HepG2 (cell line): ENCODE results near the gene P2RY8. TPM values are rescaled to one million over a fixed set of nuclear protein-coding genes. Genes with fewer than 3 reads are reported as not detected.

Experiments
- ATAC-seq: fragments of 200-7000 bp; cut with Tn5 transposase; 3 replicates; pipeline ENCODE4 v1.9.1; 2020; ENCODE audit warnings: mild to moderate bottlenecking, moderate library complexity
- BruUV-seq: library from RNA; stranded (reverse); fragments of 400-500 nt; replicated peaks from 2 replicates; lab custom pipeline; 2021; lab: Mats Ljungman, UMichigan
- CTCF ChIA-PET: fragments of 300-600 bp; formaldehyde crosslinking; extraction: SDS; loops from one replicate; lab custom pipeline; 2021; ENCODE audit warnings: low total read pairs, inconsistent platforms, low intra/inter-chr PET ratio; lab: Yijun Ruan, JAX
- POLR2A ChIA-PET: fragments of 350-600 bp; sonication (Branson Sonifier 250); formaldehyde crosslinking; loops from one replicate; lab custom pipeline; 2020; ENCODE audit warnings: antibody characterized with exemption, inconsistent platforms; lab: Yijun Ruan, JAX
- DNase-seq: peaks from one replicate; pipeline ENCODE4 v3.0.0-alpha.2; 2015; ENCODE audit warnings: low spot score
- FAIRE-seq: peaks from 3 replicates; lab custom pipeline; 2011; peaks lifted over from hg19 to GRCh38; lab: Jason Lieb, UNC
- H2AFZ ChIP-seq: one replicate; pipeline ENCODE4 v1.6.1; 2011; ENCODE audit warnings: low read length, inconsistent platforms
- H3K27ac ChIP-seq: fragments of 300-600 bp; 3 replicates; pipeline ENCODE4 v1.8.0; 2011; ENCODE audit warnings: mixed run types, mild to moderate bottlenecking, mixed read lengths, low read length, inconsistent platforms; ENCODE audit not compliant: insufficient read depth; ENCODE audit errors: extremely low read length
- H3K27me3 ChIP-seq, 2 experiments: fragments of 200-600 bp in 1 of 2; 2 replicates in 1 of 2; 3 replicates in 1 of 2; pipeline versions ENCODE4 v1.6.0 to v1.8.0; 2011; ENCODE audit warnings: low read length in 2 of 2, mild to moderate bottlenecking in 2 of 2, moderate library complexity in 2 of 2, inconsistent platforms in 1 of 2; ENCODE audit not compliant: insufficient read depth in 2 of 2, control insufficient read depth in 1 of 2
- H3K36me3 ChIP-seq, 2 experiments: fragments of 200-600 bp in 1 of 2; replicated peaks in 1 of 2; 2 replicates in 1 of 2; 3 replicates in 1 of 2; pipeline versions ENCODE4 v1.5.1 to v1.8.0; 2011; ENCODE audit warnings: low read length in 2 of 2, inconsistent platforms in 1 of 2; ENCODE audit not compliant: insufficient read depth in 2 of 2, control insufficient read depth in 1 of 2
- H3K4me1 ChIP-seq: 2 replicates; pipeline ENCODE4 v1.5.1; 2012; ENCODE audit warnings: low read length, inconsistent platforms; ENCODE audit not compliant: insufficient read depth
- H3K4me2 ChIP-seq: 2 replicates; pipeline ENCODE4 v1.6.0; 2011; ENCODE audit warnings: low read depth, low read length, inconsistent platforms
- H3K4me3 ChIP-seq, 3 experiments: fragments of 200-600 bp in 1 of 3; sonication (generic), shearing (Covaris generic) in 1 of 3; replicated peaks in 1 of 3; 2 replicates each; pipeline ENCODE4 v1.5.1; 2011 to 2016; ENCODE audit warnings: low read length in 3 of 3, inconsistent platforms in 2 of 3, low read depth in 2 of 3, mild to moderate bottlenecking in 2 of 3, control low read depth in 1 of 3, mixed read lengths in 1 of 3; ENCODE audit not compliant: insufficient read depth in 1 of 3
- H3K79me2 ChIP-seq: one replicate; pipeline ENCODE4 v1.6.1; 2011; ENCODE audit warnings: low read length, inconsistent platforms; ENCODE audit not compliant: insufficient read depth
- H3K9ac ChIP-seq: 2 replicates; pipeline ENCODE4 v1.6.0; 2011; ENCODE audit warnings: mild to moderate bottlenecking, low read depth, low read length, inconsistent platforms; ENCODE audit not compliant: insufficient read depth
- H3K9me3 ChIP-seq: 2 replicates; pipeline ENCODE4 v1.5.1; 2012; ENCODE audit warnings: mild to moderate bottlenecking, low read length
- H4K20me1 ChIP-seq: 2 replicates; pipeline ENCODE4 v1.6.0; 2011; ENCODE audit warnings: inconsistent platforms, mild to moderate bottlenecking, low read length, moderate library complexity; ENCODE audit not compliant: insufficient read depth
- ATRX ChIP-seq: sonication (generic); formaldehyde crosslinking; IDR thresholded peaks from 2 replicates; pipeline ENCODE4 v1.4.0; 2020; ENCODE audit warnings: missing genetic modification reagents, borderline replicate concordance
- CEBPZ ChIP-seq: IDR thresholded peaks from 2 replicates; pipeline ENCODE4 v1.6.1; 2012; ENCODE audit warnings: low read length, improper control_type of control experiment
- EED ChIP-seq: sonication (generic); formaldehyde crosslinking; IDR thresholded peaks from 2 replicates; pipeline ENCODE4 v1.5.0; 2020; ENCODE audit warnings: mild to moderate bottlenecking, missing genetic modification reagents
- ERF ChIP-seq: IDR thresholded peaks from 2 replicates; pipeline ENCODE4 v1.6.1; 2018; ENCODE audit warnings: missing biosample characterization, missing genetic modification reagents
- MYNN ChIP-seq: sonication (generic); formaldehyde crosslinking; IDR thresholded peaks from 2 replicates; pipeline ENCODE4 v1.4.0; 2020; ENCODE audit warnings: mild to moderate bottlenecking, low read depth, missing genetic modification reagents
- NR2F1 ChIP-seq, 2 experiments: fragments of 450-650 bp in 1 of 2; formaldehyde crosslinking in 1 of 2; IDR thresholded peaks; 2 replicates each; pipeline versions ENCODE4 v1.5.0 to v1.6.1; 2016 to 2020; ENCODE audit warnings: mild to moderate bottlenecking in 1 of 2, missing compliant biosample characterization in 1 of 2, missing genetic modification reagents in 1 of 2, moderate library complexity in 1 of 2
- PHF20 ChIP-seq: sonication (generic); formaldehyde crosslinking; IDR thresholded peaks from 2 replicates; pipeline ENCODE4 v1.5.0; 2020; ENCODE audit warnings: mild to moderate bottlenecking, missing genetic modification reagents
- POGZ ChIP-seq: sonication (generic); formaldehyde crosslinking; IDR thresholded peaks from 2 replicates; pipeline ENCODE4 v1.4.0; 2020; ENCODE audit warnings: mild to moderate bottlenecking, missing genetic modification reagents
- POLR2A ChIP-seq, 2 experiments: IDR thresholded peaks; 2 replicates each; pipeline ENCODE4 v1.6.1; 2011; ENCODE audit warnings: low read depth in 2 of 2, low read length in 2 of 2, mild to moderate bottlenecking in 1 of 2, moderate library complexity in 1 of 2; ENCODE audit not compliant: insufficient read depth in 1 of 2
- RORA ChIP-seq: sonication (generic); formaldehyde crosslinking; IDR thresholded peaks from 2 replicates; pipeline ENCODE4 v1.5.0; 2020; ENCODE audit warnings: mild to moderate bottlenecking, missing genetic modification reagents, moderate library complexity
- SMAD1 ChIP-seq: sonication (generic); formaldehyde crosslinking; IDR thresholded peaks from 2 replicates; pipeline ENCODE4 v1.4.0; 2020; ENCODE audit warnings: missing genetic modification reagents, low read depth, mild to moderate bottlenecking, borderline replicate concordance
- SRSF9 ChIP-seq: fragments of 200-400 bp; formaldehyde crosslinking; IDR thresholded peaks from 2 replicates; pipeline ENCODE4 v1.6.1; 2018; ENCODE audit warnings: borderline replicate concordance, mild to moderate bottlenecking, low read depth, low read length; ENCODE audit not compliant: insufficient read depth, poor library complexity, severe bottlenecking
- ZBTB38 ChIP-seq: sonication (generic); formaldehyde crosslinking; IDR thresholded peaks from 2 replicates; pipeline ENCODE4 v1.5.1; 2020; ENCODE audit warnings: mild to moderate bottlenecking, missing genetic modification reagents
- ZNF274 ChIP-seq: sonication (generic); formaldehyde crosslinking; IDR thresholded peaks from 2 replicates; pipeline ENCODE4 v1.5.1; 2020; ENCODE audit warnings: mild to moderate bottlenecking, missing genetic modification reagents
- ZNF563 ChIP-seq: sonication (generic); formaldehyde crosslinking; IDR thresholded peaks from 2 replicates; pipeline ENCODE4 v1.8.0; 2022; ENCODE audit warnings: mild to moderate bottlenecking, moderate library complexity, missing genetic modification reagents
- ZNF607 ChIP-seq: sonication (generic); formaldehyde crosslinking; IDR thresholded peaks from 2 replicates; pipeline ENCODE4 v1.5.1; 2020; ENCODE audit warnings: missing genetic modification reagents, mild to moderate bottlenecking, borderline replicate concordance
- ZNF660 ChIP-seq: sonication (generic); formaldehyde crosslinking; IDR thresholded peaks from 2 replicates; pipeline ENCODE4 v1.5.1; 2020; ENCODE audit warnings: mild to moderate bottlenecking, low read depth, missing genetic modification reagents, borderline replicate concordance
- WGBS: methylation state at CpG from one replicate; pipeline ENCODE4 v1.1.6; 2017; ENCODE audit warnings: low lambda C conversion rate; 5-methylcytosine and 5-hydroxymethylcytosine counted together
- in situ Hi-C: cut with HindIII; loops from 2 replicates; pipeline ENCODE4 v1.10.0; 2017; ENCODE audit warnings: low pct_unique_long_range_greater_than_20kb; ENCODE audit not compliant: extremely low pct_ligation_motif_present
- intact Hi-C: fragments of 100-400 bp; cut with micrococcal nuclease; formaldehyde crosslinking; loops from one replicate; pipeline ENCODE4 v1.10.0; 2022; ENCODE audit not compliant: unreplicated experiment
- polyA plus RNA-seq, 8 experiments: library from polyadenylated mRNA; depleted of rRNA in 3 of 8; stranded (reverse) in 7 of 8; unstranded in 1 of 8; fragments of >200 nt; fragmentation: Illumina TruSeq in 4 of 8; extraction: Trizol in 4 of 8; gene quantifications; 2 replicates each; pipeline versions ENCODE4 v1.2.1 to v1.2.3, GENCODE V29; 2011 to 2016; ENCODE audit warnings: low read depth in 4 of 8, missing spikeins in 1 of 8, mixed read lengths in 1 of 8; ENCODE audit not compliant: insufficient read depth in 1 of 8
- total RNA-seq, 5 experiments: library from RNA; depleted of rRNA; stranded (reverse); fragments of >200 nt; fragmentation: Illumina TruSeq; extraction: Trizol; gene quantifications; 2 replicates each; pipeline ENCODE4 v1.2.3, GENCODE V29; 2016; ENCODE audit warnings: low read depth in 1 of 5
- TF ChIP-seq, protein P1 (sequence below): sonication (generic); formaldehyde crosslinking; IDR thresholded peaks from 2 replicates; pipeline ENCODE4 v1.5.0; 2020; ENCODE audit warnings: missing genetic modification reagents

P2RY8 gene
- total and polyA plus RNA-seq, 2 of the 13 experiments (the other 11 are each of a cell fraction or from before 2014, with no cell fraction given) = 1.0 to 1.3 TPM

DNA sequence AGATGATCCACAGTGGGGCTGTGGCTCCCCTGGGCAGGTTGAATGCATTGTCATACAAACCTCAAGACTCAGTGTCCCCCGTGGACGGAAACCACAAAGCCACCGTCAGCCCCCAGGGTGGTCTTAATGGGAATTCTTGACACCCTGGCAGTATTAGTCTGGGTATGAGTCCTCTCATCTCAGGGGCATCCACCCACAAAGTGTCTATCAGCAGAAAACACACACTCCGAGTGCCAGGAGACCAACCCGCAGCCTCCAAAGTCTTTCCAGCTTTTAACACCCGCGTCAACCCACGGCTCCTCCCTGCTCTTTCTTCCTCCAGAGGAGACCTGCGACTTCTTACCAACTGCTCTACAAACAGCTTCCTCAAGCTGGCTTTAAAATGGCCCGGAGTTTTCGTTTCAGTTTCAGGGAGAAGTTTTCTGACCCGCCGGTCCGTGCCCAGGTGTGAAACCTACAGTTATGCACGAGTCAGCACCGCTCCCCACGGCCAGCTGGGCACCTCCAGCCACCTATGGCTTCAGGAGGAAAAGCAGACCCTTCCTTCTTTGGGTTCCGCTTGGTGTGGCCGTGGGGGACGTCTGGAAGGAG, 69.9 kb downstream of the P2RY8 start:
- no peak for DNase-seq

More for the DNA sequence above, 69.9 kb downstream of the P2RY8 start:
- no peak overlapping the region for H3K9ac ChIP-seq
- H2AFZ ChIP-seq = no peak overlapping the region
- H3K4me1 ChIP-seq = no peaks in the 10 kb centered on the region
- no peaks in the 10 kb centered on the region for H3K36me3 ChIP-seq
- 75% methylated on average over 19 of the region's 20 CpGs for whole genome bisulfite sequencing
- ATAC-seq = no peak
- no peak for FAIRE-seq
- ChIA-PET POLR2A (no interaction called here), CTCF (no interaction called here)
- no peak overlapping the region for H3K27ac ChIP-seq
- no peaks in the 10 kb centered on the region for H3K27me3 ChIP-seq
- no TSS peak for BruUV-seq
- no peaks in the 10 kb centered on the region for H3K79me2 ChIP-seq
- H4K20me1 ChIP-seq = no peaks in the 10 kb centered on the region
- no peaks in the 10 kb centered on the region for H3K9me3 ChIP-seq
- TF ChIP-seq PHF20 (CRISPR knock-in tag) (no peak), SRSF9 (no peak), ATRX (no peak), RORA (CRISPR knock-in tag) (no peak), ZNF607 (CRISPR knock-in tag) (no peak), ZNF660 (CRISPR knock-in tag) (no peak), CEBPZ (no peak), POLR2A (IDR thresholded peaks at IDR 0.05; ENCODE audit: insufficient read depth in 1 of 2, low read depth in 2 of 2, low read length in 2 of 2) (no peak), NR2F1 (CRISPR knock-in tag; IDR thresholded peaks at IDR 0.05) (no peak), SMAD1 (CRISPR knock-in tag) (no peak), MYNN (CRISPR knock-in tag) (no peak), ZNF563 (CRISPR knock-in tag) (no peak), EED (CRISPR knock-in tag) (no peak), POGZ (no peak), ZNF274 (CRISPR knock-in tag) (no peak), ERF (no peak), ZBTB38 (no peak)
- TF ChIP-seq, protein P1, sequence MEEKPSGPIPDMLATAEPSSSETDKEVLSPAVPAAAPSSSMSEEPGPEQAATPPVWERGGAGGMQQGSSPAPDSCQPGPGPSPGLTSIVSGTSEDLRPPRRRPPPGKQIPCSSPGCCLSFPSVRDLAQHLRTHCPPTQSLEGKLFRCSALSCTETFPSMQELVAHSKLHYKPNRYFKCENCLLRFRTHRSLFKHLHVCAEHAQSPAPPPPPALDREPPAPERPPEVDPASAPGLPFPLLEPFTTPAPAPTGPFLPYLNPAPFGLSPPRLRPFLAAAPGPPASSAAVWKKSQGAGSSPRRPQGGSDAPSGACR (CRISPR knock-in tag) = no peak
- no peak overlapping the region for H3K4me2 ChIP-seq
- in situ Hi-C loops (loop anchor here (5.0 to 25.0 kb wide), 2 partner anchors 115 to 1145 kb away; no protein-coding TSS in a partner anchor), intact Hi-C loops (no loop called here)
- H3K4me3 ChIP-seq = no peak overlapping the region
